ENCODE measurements around the gene GBA3.
A peak's percentile ranks its signal among the peaks of the same experiment; 100 is the strongest.

GBA3 gene

DNA sequence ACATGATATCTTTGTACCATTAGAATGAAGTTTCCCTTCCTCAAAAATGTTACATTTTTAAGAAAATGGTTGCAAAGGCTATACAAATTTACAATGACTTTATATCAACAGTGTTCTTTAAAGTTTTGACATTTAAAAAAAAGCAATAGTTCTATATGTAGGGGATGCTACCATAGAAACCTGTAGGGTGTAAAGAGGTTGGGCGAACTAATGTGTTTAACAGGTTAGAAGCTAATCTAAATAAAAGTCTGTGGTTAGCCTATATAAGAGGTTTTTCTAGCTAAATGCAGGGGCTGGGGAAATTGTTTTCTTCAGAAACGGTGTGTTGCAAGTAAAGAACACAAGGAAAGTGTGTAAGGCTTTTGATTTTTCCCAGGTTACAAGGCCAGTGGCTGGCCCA is 73.3 kb downstream of the GBA3 start:
- H4K8ac ChIP-seq (ENCODE audit: low read depth, low read length) = no peak overlapping the region
- no peak overlapping the region for H2BK120ac ChIP-seq (ENCODE audit: low read depth, low read length)
- no peak overlapping the region for H2BK5ac ChIP-seq (ENCODE audit: low read length)
- WGBS, 2 donors (ENCODE audit: extremely low coverage in 2 of 2, insufficient read length in 2 of 2, insufficient replicate concordance in 1 of 2) = no CpG with 5 or more reads among the region's 2 CpGs
- H3K18ac ChIP-seq (ENCODE audit: low read length) = no peak overlapping the region
- H3K9me3 ChIP-seq (replicated peaks in 1 of 2; ENCODE audit: control insufficient read depth in 2 of 2, insufficient read depth in 1 of 2, low read depth in 1 of 2, low read length in 2 of 2) = peaks cover 0 to 2% of the 10 kb centered on the region in 2 donors
- H3K79me1 ChIP-seq (ENCODE audit: low read depth, low read length) = no peaks in the 10 kb centered on the region
- H2BK15ac ChIP-seq (ENCODE audit: low read length) = no peak overlapping the region
- H2BK12ac ChIP-seq (ENCODE audit: low read length) = no peak overlapping the region
- H2AK5ac ChIP-seq (ENCODE audit: low read depth, low read length) = no peak overlapping the region
- no peak overlapping the region for H3K14ac ChIP-seq (ENCODE audit: low read length)
- H3K4me2 ChIP-seq (ENCODE audit: insufficient read depth, low read length, poor library complexity, severe bottlenecking) = no peak overlapping the region
- no peak overlapping the region for H3K4ac ChIP-seq (ENCODE audit: low read length)
- H2AFZ ChIP-seq (ENCODE audit: low read length) = no peak overlapping the region
- DNase-seq (ENCODE audit: low spot score) = no peak
- no peak overlapping the region for H3K9ac ChIP-seq (ENCODE audit: low read depth, low read length, poor library complexity)
- no peak overlapping the region for H3K27ac ChIP-seq (replicated peaks; ENCODE audit: low read length)
- no peaks in the 10 kb centered on the region for H3K4me1 ChIP-seq (ENCODE audit: control insufficient read depth in 2 of 2, insufficient read depth in 1 of 2, low read depth in 1 of 2, low read length in 2 of 2)
- H3K23ac ChIP-seq (ENCODE audit: low read depth, low read length, poor library complexity) = no peak overlapping the region
- no peaks in the 10 kb centered on the region for H3K27me3 ChIP-seq (ENCODE audit: control insufficient read depth in 3 of 3, insufficient read depth in 3 of 3, low read depth in 1 of 3, low read length in 3 of 3)
- no peaks in the 10 kb centered on the region for H3K36me3 ChIP-seq (replicated peaks in 1 of 2; ENCODE audit: control insufficient read depth in 2 of 2, insufficient read depth in 2 of 2, low read length in 2 of 2)
- no peak overlapping the region for H4K91ac ChIP-seq (ENCODE audit: low read depth, low read length, poor library complexity)
- no peak overlapping the region for H3K4me3 ChIP-seq (ENCODE audit: low read length in 2 of 2)

DNA sequence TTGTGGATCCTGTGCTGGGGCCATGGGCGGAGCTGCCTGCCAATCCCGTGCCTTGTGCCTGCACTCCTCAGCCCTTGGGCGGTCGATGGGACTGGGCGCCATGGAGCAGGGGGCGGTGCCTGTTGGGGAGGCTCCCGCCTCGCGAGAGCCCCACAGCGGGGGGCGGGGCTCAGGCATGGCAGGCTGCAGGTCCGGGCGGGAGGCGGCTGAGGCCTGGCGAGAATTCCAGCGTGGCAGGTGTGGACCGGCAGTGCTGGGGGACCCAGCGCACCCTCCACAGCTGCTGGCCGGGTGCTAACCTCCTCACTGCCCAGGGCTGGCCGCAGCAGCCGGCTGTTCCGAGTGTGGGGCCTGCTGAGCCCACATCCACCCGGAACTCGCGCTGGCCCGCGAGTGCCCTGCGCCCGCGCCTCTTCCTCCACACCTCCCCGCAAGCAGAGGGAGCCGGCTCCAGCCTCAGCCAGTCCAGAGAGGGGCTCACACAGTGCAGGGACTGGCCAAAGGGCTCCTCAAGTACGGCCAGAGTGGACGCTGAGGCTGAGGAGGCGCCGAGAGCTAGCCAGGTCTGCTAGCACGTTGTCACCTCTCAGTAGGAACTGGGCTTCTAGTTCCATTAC is 85.9 kb downstream of the GBA3 start:
- Histone ChIP-seq H2BK5ac (ENCODE audit: low read length) (no peak overlapping the region), H3K4me1 (ENCODE audit: control insufficient read depth in 2 of 2, insufficient read depth in 1 of 2, low read depth in 1 of 2, low read length in 2 of 2) (no peaks in the 10 kb centered on the region), H3K27ac (replicated peaks; ENCODE audit: low read length) (no peak overlapping the region), H3K9ac (ENCODE audit: low read depth, low read length, poor library complexity) (no peak overlapping the region), H4K8ac (ENCODE audit: low read depth, low read length) (no peak overlapping the region), H3K9me3 (replicated peaks in 1 of 2; ENCODE audit: control insufficient read depth in 2 of 2, insufficient read depth in 1 of 2, low read depth in 1 of 2, low read length in 2 of 2) (no peaks in the 10 kb centered on the region), H2BK15ac (ENCODE audit: low read length) (no peak overlapping the region), H3K4ac (ENCODE audit: low read length) (no peak overlapping the region), H2BK12ac (ENCODE audit: low read length) (no peak overlapping the region), H3K36me3 (replicated peaks in 1 of 2; ENCODE audit: control insufficient read depth in 2 of 2, insufficient read depth in 2 of 2, low read length in 2 of 2) (no peaks in the 10 kb centered on the region), H3K27me3 (ENCODE audit: control insufficient read depth in 3 of 3, insufficient read depth in 3 of 3, low read depth in 1 of 3, low read length in 3 of 3) (no peaks in the 10 kb centered on the region), H3K79me1 (ENCODE audit: low read depth, low read length) (peaks cover 2% of the 10 kb centered on the region), H2AK5ac (ENCODE audit: low read depth, low read length) (no peak overlapping the region), H2BK120ac (ENCODE audit: low read depth, low read length) (no peak overlapping the region), H2AFZ (ENCODE audit: low read length) (no peak overlapping the region), H3K4me2 (ENCODE audit: insufficient read depth, low read length, poor library complexity, severe bottlenecking) (no peak overlapping the region), H4K91ac (ENCODE audit: low read depth, low read length, poor library complexity) (no peak overlapping the region), H3K14ac (ENCODE audit: low read length) (no peak overlapping the region), H3K18ac (ENCODE audit: low read length) (no peak overlapping the region), H3K4me3 (ENCODE audit: low read length in 2 of 2) (no peak overlapping the region), H3K23ac (ENCODE audit: low read depth, low read length, poor library complexity) (no peak overlapping the region)
- no CpG with 5 or more reads among the region's 37 CpGs for WGBS, 2 donors (ENCODE audit: extremely low coverage in 2 of 2, insufficient read length in 2 of 2, insufficient replicate concordance in 1 of 2)
- DNase-seq (ENCODE audit: low spot score) = no peak

DNA sequence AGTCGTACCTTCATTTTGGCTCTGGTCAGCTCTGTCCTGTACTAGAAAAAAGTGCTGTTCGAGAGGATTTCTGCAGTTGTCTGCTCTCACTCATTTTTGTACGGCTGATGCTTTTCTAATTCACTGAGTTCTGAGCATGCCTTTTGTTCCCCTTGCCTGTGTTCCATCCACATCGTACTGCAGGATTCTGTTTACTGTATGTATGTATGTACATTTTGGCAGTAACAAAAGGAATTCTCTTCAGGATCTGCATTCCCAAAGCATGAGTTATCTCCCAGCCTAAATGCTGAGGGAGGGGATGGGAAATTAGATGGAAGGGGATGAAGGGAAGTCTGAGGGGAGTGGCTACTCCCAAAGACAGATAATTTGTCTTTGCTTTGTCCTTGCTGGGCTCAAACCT is 87.6 kb downstream of the GBA3 start:
- H2BK12ac ChIP-seq (ENCODE audit: low read length) = no peak overlapping the region
- no peak overlapping the region for H2BK5ac ChIP-seq (ENCODE audit: low read length)
- H3K79me1 ChIP-seq (ENCODE audit: low read depth, low read length) = no peaks in the 10 kb centered on the region
- H3K4me1 ChIP-seq (ENCODE audit: control insufficient read depth in 2 of 2, insufficient read depth in 1 of 2, low read depth in 1 of 2, low read length in 2 of 2) = no peaks in the 10 kb centered on the region
- H3K14ac ChIP-seq (ENCODE audit: low read length) = no peak overlapping the region
- H2AK5ac ChIP-seq (ENCODE audit: low read depth, low read length) = no peak overlapping the region
- no peak overlapping the region for H2BK15ac ChIP-seq (ENCODE audit: low read length)
- H3K27ac ChIP-seq (replicated peaks; ENCODE audit: low read length) = no peak overlapping the region
- no peaks in the 10 kb centered on the region for H3K36me3 ChIP-seq (replicated peaks in 1 of 2; ENCODE audit: control insufficient read depth in 2 of 2, insufficient read depth in 2 of 2, low read length in 2 of 2)
- DNase-seq (ENCODE audit: low spot score) = no peak
- H2BK120ac ChIP-seq (ENCODE audit: low read depth, low read length) = no peak overlapping the region
- H3K18ac ChIP-seq (ENCODE audit: low read length) = no peak overlapping the region
- no peak overlapping the region for H4K8ac ChIP-seq (ENCODE audit: low read depth, low read length)
- H3K9me3 ChIP-seq (replicated peaks in 1 of 2; ENCODE audit: control insufficient read depth in 2 of 2, insufficient read depth in 1 of 2, low read depth in 1 of 2, low read length in 2 of 2) = no peaks in the 10 kb centered on the region
- peak overlapping the region; percentile 22 for H2AFZ ChIP-seq (ENCODE audit: low read length)
- no peak overlapping the region for H3K4me3 ChIP-seq (ENCODE audit: low read length in 2 of 2)
- H4K91ac ChIP-seq (ENCODE audit: low read depth, low read length, poor library complexity) = no peak overlapping the region
- no peak overlapping the region for H3K4me2 ChIP-seq (ENCODE audit: insufficient read depth, low read length, poor library complexity, severe bottlenecking)
- no peaks in the 10 kb centered on the region for H3K27me3 ChIP-seq (ENCODE audit: control insufficient read depth in 3 of 3, insufficient read depth in 3 of 3, low read depth in 1 of 3, low read length in 3 of 3)
- H3K23ac ChIP-seq (ENCODE audit: low read depth, low read length, poor library complexity) = no peak overlapping the region
- H3K9ac ChIP-seq (ENCODE audit: low read depth, low read length, poor library complexity) = no peak overlapping the region
- no CpG with 5 or more reads among the region's 4 CpGs for WGBS, 2 donors (ENCODE audit: extremely low coverage in 2 of 2, insufficient read length in 2 of 2, insufficient replicate concordance in 1 of 2)
- H3K4ac ChIP-seq (ENCODE audit: low read length) = no peak overlapping the region

DNA sequence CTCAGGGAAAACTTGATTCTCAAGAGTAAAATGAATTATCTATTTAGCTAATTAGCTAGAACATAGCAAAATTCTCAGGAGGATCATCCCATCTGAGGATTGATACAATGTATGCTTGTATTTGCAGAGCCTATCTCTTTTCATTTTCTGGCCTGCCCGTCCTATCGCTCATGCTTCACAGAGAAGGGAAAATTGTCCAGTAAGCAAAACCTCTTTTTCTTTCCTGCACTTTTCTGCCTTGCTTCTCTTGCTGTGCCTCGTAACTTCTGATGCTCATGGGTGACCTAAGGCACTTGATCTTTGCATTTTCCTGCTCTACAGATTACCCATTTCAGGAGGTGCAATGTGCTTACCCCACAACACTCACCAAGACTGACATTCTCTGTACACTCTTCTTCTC is 88.1 kb downstream of the GBA3 start:
- no peak for DNase-seq (ENCODE audit: low spot score)
- no CpG with 5 or more reads among the region's 3 CpGs for WGBS, 2 donors (ENCODE audit: extremely low coverage in 2 of 2, insufficient read length in 2 of 2, insufficient replicate concordance in 1 of 2)
- H3K36me3 ChIP-seq (replicated peaks in 1 of 2; ENCODE audit: control insufficient read depth in 2 of 2, insufficient read depth in 2 of 2, low read length in 2 of 2) = no peaks in the 10 kb centered on the region
- no peaks in the 10 kb centered on the region for H3K79me1 ChIP-seq (ENCODE audit: low read depth, low read length)
- H3K18ac ChIP-seq (ENCODE audit: low read length) = no peak overlapping the region
- H3K23ac ChIP-seq (ENCODE audit: low read depth, low read length, poor library complexity) = no peak overlapping the region
- no peak overlapping the region for H2BK5ac ChIP-seq (ENCODE audit: low read length)
- H4K8ac ChIP-seq (ENCODE audit: low read depth, low read length) = no peak overlapping the region
- H2AK5ac ChIP-seq (ENCODE audit: low read depth, low read length) = no peak overlapping the region
- H3K27me3 ChIP-seq (ENCODE audit: control insufficient read depth in 3 of 3, insufficient read depth in 3 of 3, low read depth in 1 of 3, low read length in 3 of 3) = no peaks in the 10 kb centered on the region
- H3K14ac ChIP-seq (ENCODE audit: low read length) = no peak overlapping the region
- no peak overlapping the region for H3K9ac ChIP-seq (ENCODE audit: low read depth, low read length, poor library complexity)
- no peaks in the 10 kb centered on the region for H3K9me3 ChIP-seq (replicated peaks in 1 of 2; ENCODE audit: control insufficient read depth in 2 of 2, insufficient read depth in 1 of 2, low read depth in 1 of 2, low read length in 2 of 2)
- no peak overlapping the region for H3K4ac ChIP-seq (ENCODE audit: low read length)
- H2BK12ac ChIP-seq (ENCODE audit: low read length) = no peak overlapping the region
- no peak overlapping the region for H2BK120ac ChIP-seq (ENCODE audit: low read depth, low read length)
- H4K91ac ChIP-seq (ENCODE audit: low read depth, low read length, poor library complexity) = no peak overlapping the region
- H2BK15ac ChIP-seq (ENCODE audit: low read length) = no peak overlapping the region
- no peak overlapping the region for H3K4me2 ChIP-seq (ENCODE audit: insufficient read depth, low read length, poor library complexity, severe bottlenecking)
- no peak overlapping the region for H2AFZ ChIP-seq (ENCODE audit: low read length)
- no peak overlapping the region for H3K4me3 ChIP-seq (ENCODE audit: low read length in 2 of 2)
- no peaks in the 10 kb centered on the region for H3K4me1 ChIP-seq (ENCODE audit: control insufficient read depth in 2 of 2, insufficient read depth in 1 of 2, low read depth in 1 of 2, low read length in 2 of 2)
- H3K27ac ChIP-seq (replicated peaks; ENCODE audit: low read length) = no peak overlapping the region

Data from neuronal stem cell (in vitro differentiated cells).